Head of caudate nucleus (tissue), 42 donors: ENCODE measurements around the gene LYPD6B.

Experiments
- DNase-seq, 42 donors: peaks; one replicate each; pipeline versions ENCODE4 v3.0.0 to v3.0.0-alpha.2; 2020 to 2021; ENCODE audit warnings: mixed read lengths in 7 of 42
- intact Hi-C: fragments of 100-400 bp; cut with DNase I; formaldehyde crosslinking; loops from one replicate; pipeline ENCODE4 v1.15.0; 2022

The LYPD6B gene

GRCh38 chr2:149094217-149095015 lies 55.9 kb downstream of the LYPD6B start:
- intact Hi-C loops, result no loop called here
- DNase-seq, result no peak

GRCh38 chr2:149098701-149099100 lies 60.2 kb downstream of the LYPD6B start:
- intact Hi-C loops, result no loop called here
- no peak for DNase-seq

GRCh38 chr2:149099298-149099697 lies 60.8 kb downstream of the LYPD6B start:
- intact Hi-C loops, result no loop called here

GRCh38 chr2:149100739-149101699 lies 62.5 kb downstream of the LYPD6B start:
- peak in 1 of 42 donors; percentile 11 for DNase-seq

More at GRCh38 chr2:149099298-149099697, 60.8 kb downstream of the LYPD6B start:
- DNase-seq, result no peak

GRCh38 chr2:149101818-149102217 lies 63.3 kb downstream of the LYPD6B start:
- intact Hi-C loops, result no loop called here
- DNase-seq, result no peak

More at GRCh38 chr2:149100739-149101699, 62.5 kb downstream of the LYPD6B start:
- intact Hi-C loops, result no loop called here

- DNase-seq, result no peak
- intact Hi-C loops, result no loop called here
These were observed 64.7 kb downstream of the LYPD6B start for GRCh38 chr2:149103081-149103620.

- no peak for DNase-seq
- intact Hi-C loops, result no loop called here
These were observed 65.7 kb downstream of the LYPD6B start for GRCh38 chr2:149104221-149104620.

- intact Hi-C loops, result no loop called here
- DNase-seq, result no peak
These were observed 73.6 kb downstream of the LYPD6B start for GRCh38 chr2:149112068-149112467.

- intact Hi-C loops, result no loop called here
- DNase-seq, result no peak
These were observed 74.2 kb downstream of the LYPD6B start for GRCh38 chr2:149112713-149113112.

- no peak for DNase-seq
- intact Hi-C loops, result no loop called here
These were observed 77.3 kb downstream of the LYPD6B start for GRCh38 chr2:149115781-149116180.

GRCh38 chr2:149119368-149119767 lies 80.9 kb downstream of the LYPD6B start:
- DNase-seq, result no peak
- intact Hi-C loops, result no loop called here

- DNase-seq, result no peak
These were observed 84.0 kb downstream of the LYPD6B start for GRCh38 chr2:149122516-149122915.

GRCh38 chr2:149125031-149125725 lies 86.7 kb downstream of the LYPD6B start:
- DNase-seq, result no peak
- intact Hi-C loops, result no loop called here

More at GRCh38 chr2:149122516-149122915, 84.0 kb downstream of the LYPD6B start:
- intact Hi-C loops, result no loop called here

- intact Hi-C loops, result no loop called here
- DNase-seq, result no peak
These were observed 90.9 kb downstream of the LYPD6B start for GRCh38 chr2:149129433-149129832.

- peak in 2 of 42 donors; percentile 4 to 15 for DNase-seq
- intact Hi-C loops, result no loop called here
These were observed 93.8 kb downstream of the LYPD6B start for GRCh38 chr2:149132339-149132738.

- intact Hi-C loops, result no loop called here
- DNase-seq, result no peak
These were observed 94.4 kb downstream of the LYPD6B start for GRCh38 chr2:149132901-149133300.

- DNase-seq, result no peak
- intact Hi-C loops, result no loop called here
These were observed 95.9 kb downstream of the LYPD6B start for GRCh38 chr2:149134335-149134923.

- DNase-seq, result no peak
- intact Hi-C loops, result no loop called here
These were observed 97.6 kb downstream of the LYPD6B start for GRCh38 chr2:149136111-149136510.

GRCh38 chr2:149141046-149141445 lies 102.5 kb downstream of the LYPD6B start:
- intact Hi-C loops, result no loop called here
- DNase-seq, result no peak
